PFSK-1 (cell line): Measurements from ENCODE around the gene GRK5.

Experiments used
- FOXP2 ChIP-seq: optimal IDR thresholded peaks from 2 replicates; pipeline ENCODE3; 2011; ENCODE audit warnings: borderline replicate concordance, control low read depth, inconsistent platforms; ENCODE audit not compliant: insufficient read depth; ENCODE audit errors: extremely low read length, extremely low read depth
- POLR2AphosphoS5 ChIP-seq: IDR thresholded peaks from 2 replicates; pipeline ENCODE4 v1.6.1; 2012; ENCODE audit warnings: low read depth, mild to moderate bottlenecking, control low read depth, low read length, moderate library complexity
- REST ChIP-seq, 2 experiments: IDR thresholded peaks; 2 replicates each; pipeline versions ENCODE4 v1.6.1 to v1.8.0; 2011 to 2012; ENCODE audit warnings: low read depth in 2 of 2, low read length in 2 of 2, control low read depth in 1 of 2, inconsistent platforms in 1 of 2, mild to moderate bottlenecking in 1 of 2, moderate library complexity in 1 of 2; ENCODE audit not compliant: insufficient read depth in 1 of 2
- SIN3A ChIP-seq: IDR thresholded peaks from 2 replicates; pipeline ENCODE4 v1.6.1; 2012; ENCODE audit warnings: mild to moderate bottlenecking, low read length, moderate library complexity, borderline replicate concordance; ENCODE audit not compliant: insufficient read depth
- TAF1 ChIP-seq: IDR thresholded peaks from 2 replicates; pipeline ENCODE4 v1.6.1; 2012; ENCODE audit warnings: low read length, control low read depth, borderline replicate concordance; ENCODE audit not compliant: insufficient read depth

GRCh38 chr10:119166564-119166963, 40.8 kb upstream of the GRK5 start:
- TF ChIP-seq TAF1 (no peak), SIN3A (no peak), POLR2AphosphoS5 (no peak), REST (IDR thresholded peaks at IDR 0.05; ENCODE audit: insufficient read depth in 1 of 2, low read depth in 2 of 2, low read length in 2 of 2) (no peak), FOXP2 (no peak)
